ENCODE data around the gene MCRIP1.

- TF ChIP-seq CTCF (IDR thresholded peaks at IDR 0.05; ENCODE audit: low read depth, low read length) (no peak), EZH2phosphoT487 (IDR thresholded peaks at IDR 0.05; ENCODE audit: low read depth) (no peak)
Measured at GRCh38 chr17:81844887-81845286, 11.8 kb upstream of the MCRIP1 start.

Measured in OCI-LY3 (cell line).